KBM-7 (cell line): Measurements from ENCODE around the gene HSPG2.
A peak's percentile ranks its signal among the peaks of the same experiment; 100 is the strongest.
"Not testable (repeated sequence)": the region's sequence is repeated elsewhere in the genome, so short reads cannot be mapped to it uniquely, and the experiment has no call there.

Experiments used
- DNase-seq: peaks from one replicate; pipeline ENCODE4 v3.0.0-alpha.2; 2015
- in situ Hi-C: fragments of 300-500 bp; cut with MboI; formaldehyde crosslinking; loops from 2 replicates; pipeline ENCODE4 v1.14.3; 2020; ENCODE audit warnings: low sequenced_read_pairs, low pct_unique_long_range_greater_than_20kb, mixed read lengths

Gene HSPG2

GRCh38 chr1:21919520-21919919 lies 17.6 kb downstream of the HSPG2 start:
- DNase-seq, result no peak
- in situ Hi-C loops, result no loop called here

GRCh38 chr1:21917239-21917631 lies 19.9 kb downstream of the HSPG2 start:
- DNase-seq, in situ Hi-C loops: not testable (repeated sequence)

GRCh38 chr1:21916447-21917238 lies 20.5 kb downstream of the HSPG2 start:
- no peak for DNase-seq
- in situ Hi-C loops, result no loop called here

GRCh38 chr1:21914880-21915640 lies 22.1 kb downstream of the HSPG2 start:
- in situ Hi-C loops, result no loop called here

GRCh38 chr1:21914450-21914849 lies 22.7 kb downstream of the HSPG2 start:
- in situ Hi-C loops, result no loop called here
- no peak for DNase-seq

More at GRCh38 chr1:21914880-21915640, 22.1 kb downstream of the HSPG2 start:
- DNase-seq, result no peak

GRCh38 chr1:21913763-21914162 lies 23.3 kb downstream of the HSPG2 start:
- DNase-seq, result no peak
- in situ Hi-C loops, result no loop called here

- no peak for DNase-seq
- in situ Hi-C loops, result no loop called here
Observed at GRCh38 chr1:21913258-21913657, 23.9 kb downstream of the HSPG2 start.

- DNase-seq, result no peak
- in situ Hi-C loops, result no loop called here
Observed at GRCh38 chr1:21912038-21912758, 24.9 kb downstream of the HSPG2 start.

- in situ Hi-C loops, result no loop called here
- no peak for DNase-seq
Observed at GRCh38 chr1:21911205-21912001, 25.7 kb downstream of the HSPG2 start.

GRCh38 chr1:21910558-21911204 lies 26.4 kb downstream of the HSPG2 start:
- no peak for DNase-seq
- in situ Hi-C loops, result no loop called here

- peak; percentile 88 for DNase-seq
- in situ Hi-C loops, result no loop called here
Observed at GRCh38 chr1:21909787-21910503, 27.2 kb downstream of the HSPG2 start.

- DNase-seq, result no peak
- in situ Hi-C loops, result no loop called here
Observed at GRCh38 chr1:21909286-21909759, 27.8 kb downstream of the HSPG2 start.

- DNase-seq, in situ Hi-C loops: not testable (repeated sequence)
Observed at GRCh38 chr1:21907737-21908534, 29.2 kb downstream of the HSPG2 start.

- in situ Hi-C loops, result no loop called here
Observed at GRCh38 chr1:21907079-21907418, 30.1 kb downstream of the HSPG2 start.

GRCh38 chr1:21906173-21907078 lies 30.7 kb downstream of the HSPG2 start:
- in situ Hi-C loops, result no loop called here
- DNase-seq, result peak; percentile 57

More at GRCh38 chr1:21907079-21907418, 30.1 kb downstream of the HSPG2 start:
- DNase-seq, result no peak
